Inferior parietal cortex (tissue), 1 donor: ENCODE results near the gene KHDC1.
"Not testable (repeated sequence)": the region's sequence is repeated elsewhere in the genome, so short reads cannot be mapped to it uniquely, and the experiment has no call there.

Experiments used
- DNase-seq: peaks from one replicate; pipeline ENCODE4 v3.0.0-alpha.2; 2016; ENCODE audit errors: extremely low spot score

The KHDC1 gene

DNA sequence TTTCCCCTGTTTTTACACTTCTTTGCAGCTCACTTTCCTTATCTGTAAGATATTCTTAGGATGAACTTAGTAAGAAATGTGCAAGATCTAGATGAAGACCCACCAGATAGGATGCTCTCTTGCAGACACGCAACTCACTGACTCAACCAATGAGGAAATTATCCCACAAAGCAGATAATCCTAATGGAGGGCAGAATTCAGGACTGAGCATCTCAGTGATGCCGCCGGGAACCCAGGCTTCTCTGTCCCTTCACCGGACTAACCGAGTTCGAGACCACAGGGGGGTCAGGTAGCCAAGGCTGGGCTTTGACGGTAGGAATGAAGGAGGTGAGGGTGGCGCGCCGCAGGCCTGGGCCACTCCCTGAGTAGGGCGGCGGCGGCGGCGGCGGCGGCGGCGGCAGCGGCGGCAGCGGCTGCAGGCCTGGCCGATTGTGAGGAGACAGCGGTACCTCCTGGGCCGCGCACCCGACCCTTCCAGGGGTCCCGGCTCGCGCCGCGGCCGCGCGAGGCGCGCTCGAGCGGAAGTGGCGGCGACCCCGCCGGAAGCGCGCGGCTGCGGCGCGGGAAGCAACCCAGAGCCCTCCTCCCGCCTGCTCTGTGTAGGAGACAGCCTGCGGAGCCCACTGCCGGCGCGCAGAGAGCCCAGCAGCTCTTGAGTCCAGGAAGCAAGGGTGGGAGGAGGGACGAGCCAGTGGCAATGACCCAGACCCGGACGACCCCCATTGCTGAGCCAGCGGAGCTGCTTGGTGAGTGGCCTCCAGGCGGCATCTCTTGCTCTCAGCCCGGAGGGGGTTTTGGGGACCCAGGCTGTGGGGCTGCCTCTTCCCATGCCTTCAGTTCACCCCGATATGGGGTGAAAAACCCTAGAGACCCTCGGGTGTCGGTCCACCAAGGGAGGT, at the start of gene KHDC1:
KHDC1 (minus strand) TSS at position 526 of the 899 bp plus-strand sequence. CDS start 20,679 bp downstream, outside the sequence.
- peak; percentile 53 for DNase-seq

- not testable (repeated sequence) for DNase-seq
These were observed 47.5 kb upstream of the KHDC1 start for GRCh38 chr6:73310503-73310845.

DNA sequence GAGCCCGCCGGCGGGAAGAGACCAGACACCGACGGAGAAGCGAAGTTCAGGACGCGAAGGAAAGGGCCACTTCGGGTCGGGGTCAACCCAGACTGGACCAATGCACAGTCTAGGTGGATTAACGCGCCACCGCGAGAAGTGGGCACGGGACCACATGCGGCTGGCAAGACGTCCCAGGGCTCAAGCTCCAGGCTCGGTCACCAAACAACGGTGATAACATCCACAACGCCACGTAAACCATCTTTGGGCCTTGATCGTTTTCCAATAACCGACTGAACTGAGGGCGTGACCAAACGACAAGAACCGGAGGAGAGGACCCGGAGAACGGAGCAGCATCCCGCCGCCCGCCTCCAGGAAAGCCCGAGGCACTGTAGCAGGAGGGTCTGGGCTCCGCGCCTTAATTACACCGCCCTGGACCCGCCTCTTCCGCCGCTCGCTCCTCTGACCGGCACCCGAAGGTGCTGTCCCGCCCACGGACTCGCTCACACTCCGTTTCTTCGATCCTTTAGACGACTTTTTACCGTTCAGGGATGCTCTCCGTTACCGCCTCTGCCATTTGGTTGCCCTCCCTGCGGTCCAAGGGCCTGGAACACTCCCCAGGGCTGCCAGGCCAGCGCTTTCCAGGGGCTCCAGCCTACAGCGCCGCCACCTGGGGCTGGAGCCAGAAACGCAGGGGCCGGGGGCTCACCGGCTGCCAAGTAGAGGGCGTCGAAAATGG, 46.9 kb upstream of the KHDC1 start:
- DNase-seq: peak; percentile 61

DNA sequence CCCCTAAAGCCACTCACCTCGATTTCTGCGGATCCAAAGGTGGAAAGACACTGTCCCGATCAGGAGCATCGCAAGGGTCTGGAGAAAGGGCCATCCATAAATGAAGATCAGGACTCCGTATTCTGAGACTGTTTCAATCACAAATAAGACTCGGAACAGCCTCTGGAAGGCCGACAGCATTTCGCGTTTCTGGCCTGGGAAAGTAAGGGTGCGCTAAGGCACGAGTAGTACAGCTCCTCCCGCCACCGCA, 46.5 kb upstream of the KHDC1 start:
- peak; percentile 32 for DNase-seq

DNA sequence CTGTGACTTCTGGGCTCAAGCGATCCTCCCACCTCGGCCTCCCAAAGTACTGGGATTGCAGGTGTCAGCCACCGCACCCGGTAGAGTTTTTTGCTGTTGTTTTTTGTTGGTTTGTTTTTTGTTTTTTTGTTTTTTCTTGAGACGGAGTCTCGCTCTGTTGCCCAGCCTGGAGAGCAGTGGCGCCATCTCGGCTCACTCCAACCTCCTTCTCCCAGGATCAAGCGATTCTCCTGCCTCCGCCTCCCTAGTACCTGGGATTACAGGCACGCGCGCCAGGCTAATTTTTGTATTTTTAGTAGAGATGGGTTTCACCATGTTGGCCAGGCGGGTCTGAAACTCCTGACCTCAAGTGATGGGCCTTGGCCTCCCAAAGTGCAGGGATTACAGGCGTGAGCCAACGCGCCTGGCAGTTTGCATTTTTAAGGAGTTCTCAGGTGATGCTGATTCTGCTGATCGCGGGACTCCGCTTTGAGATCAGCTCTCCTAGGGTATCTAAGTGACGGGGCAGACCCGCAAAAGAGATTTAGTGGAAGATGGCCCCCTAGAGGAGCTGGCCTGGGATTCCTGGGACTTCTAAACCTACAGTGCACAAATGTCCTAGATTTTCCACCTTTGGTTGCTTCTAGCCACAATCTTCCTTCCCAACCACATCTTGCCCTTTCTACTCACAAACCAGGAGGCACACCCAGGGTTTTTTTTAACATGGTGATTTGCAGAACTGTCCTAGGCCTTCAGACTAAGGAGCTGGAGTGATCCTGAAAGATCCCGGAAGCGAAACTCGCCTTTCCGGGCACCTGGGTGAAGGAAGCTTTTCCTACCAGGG, 45.9 kb upstream of the KHDC1 start:
- DNase-seq: no peak

- not testable (repeated sequence) for DNase-seq
These were observed 40.8 kb upstream of the KHDC1 start for GRCh38 chr6:73303773-73304172.

DNA sequence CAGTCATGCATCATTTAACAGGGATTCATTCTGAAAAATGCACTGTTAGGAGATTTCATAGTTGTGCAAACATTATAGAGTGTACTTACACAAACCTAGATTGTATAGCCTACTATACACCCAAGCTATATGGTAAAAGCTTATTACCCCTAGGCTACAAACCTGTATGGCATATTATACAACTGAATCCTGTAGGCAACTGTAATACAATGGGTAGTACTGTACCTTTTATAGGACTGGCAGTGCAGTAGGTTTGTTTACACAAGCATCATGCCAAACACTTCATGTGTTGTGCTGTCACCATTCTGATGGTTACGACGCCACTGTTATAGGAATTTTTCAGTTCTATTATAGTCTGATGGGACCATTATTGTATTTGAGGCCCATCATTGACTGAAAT, 39.3 kb upstream of the KHDC1 start:
- DNase-seq: no peak

GRCh38 chr6:73299151-73299971, 36.4 kb upstream of the KHDC1 start:
- DNase-seq: no peak

- no peak for DNase-seq
These were observed 30.3 kb upstream of the KHDC1 start for GRCh38 chr6:73293331-73293730.

- no peak for DNase-seq
These were observed 27.4 kb upstream of the KHDC1 start for GRCh38 chr6:73290435-73290834.

DNA sequence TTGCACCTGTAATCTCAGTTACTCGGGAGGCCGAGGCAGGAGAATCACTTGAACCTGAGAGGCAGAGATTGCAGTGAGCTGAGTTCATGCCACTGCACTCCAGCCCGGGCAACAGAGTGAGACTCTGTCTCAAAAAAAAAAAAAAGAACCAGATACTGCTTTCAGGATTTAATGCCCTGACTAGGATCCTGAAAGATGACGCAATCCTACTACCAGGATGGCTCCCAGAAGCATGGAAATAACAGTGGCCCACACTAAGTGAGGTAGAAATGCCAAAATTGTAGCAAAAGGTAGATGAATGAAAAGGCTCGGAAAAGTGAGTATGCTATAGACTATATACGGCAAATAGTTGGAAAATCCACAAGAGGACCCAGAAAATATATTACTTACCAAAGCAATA, 23.8 kb upstream of the KHDC1 start:
- no peak for DNase-seq

DNA sequence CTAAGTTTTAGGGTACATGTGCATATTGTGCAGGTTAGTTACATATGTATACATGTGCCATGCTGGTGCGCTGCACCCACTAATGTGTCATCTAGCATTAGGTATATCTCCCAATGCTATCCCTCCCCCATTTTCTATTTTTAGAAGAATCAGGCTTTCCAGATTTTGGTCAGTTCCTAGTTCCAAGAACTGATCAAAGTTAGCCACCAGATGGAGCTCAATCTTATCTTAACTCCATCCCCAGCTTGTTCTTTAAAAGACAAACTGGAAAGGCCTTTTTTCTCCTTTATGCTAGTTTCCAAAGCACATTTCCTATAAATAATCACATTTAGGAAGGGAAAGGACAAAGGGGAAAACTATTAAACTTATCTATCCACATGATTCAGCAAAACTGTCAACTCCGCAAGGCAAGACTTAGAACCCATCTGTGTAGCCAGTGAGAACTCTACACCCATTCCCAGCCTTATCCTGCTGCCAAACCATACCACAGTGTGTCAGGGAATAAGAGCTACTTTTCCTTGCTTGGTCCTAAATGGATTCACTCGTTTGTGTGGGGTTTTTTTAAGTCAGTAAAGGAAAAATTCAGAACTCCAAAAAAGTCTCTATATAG, 22.8 kb upstream of the KHDC1 start:
- DNase-seq: peak; percentile 79

DNA sequence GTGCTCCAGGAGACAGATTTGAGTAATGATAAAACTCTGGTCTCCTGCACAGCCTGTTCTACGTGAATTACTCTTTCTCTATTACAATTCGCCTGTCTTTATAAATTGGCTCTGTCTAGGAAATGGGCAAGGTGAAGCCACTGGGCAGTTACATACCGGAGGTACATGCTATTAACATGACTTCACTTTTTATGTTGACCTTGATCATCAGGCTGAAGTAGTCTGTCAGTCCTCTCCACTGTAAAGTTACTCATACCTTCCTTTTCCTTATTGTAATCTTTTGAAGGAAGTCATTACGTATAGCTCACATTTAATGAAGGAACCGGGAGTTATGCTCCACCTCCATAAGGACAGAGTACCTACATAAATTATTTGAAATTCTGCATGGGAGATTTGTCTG, 19.9 kb upstream of the KHDC1 start:
- DNase-seq: no peak

DNA sequence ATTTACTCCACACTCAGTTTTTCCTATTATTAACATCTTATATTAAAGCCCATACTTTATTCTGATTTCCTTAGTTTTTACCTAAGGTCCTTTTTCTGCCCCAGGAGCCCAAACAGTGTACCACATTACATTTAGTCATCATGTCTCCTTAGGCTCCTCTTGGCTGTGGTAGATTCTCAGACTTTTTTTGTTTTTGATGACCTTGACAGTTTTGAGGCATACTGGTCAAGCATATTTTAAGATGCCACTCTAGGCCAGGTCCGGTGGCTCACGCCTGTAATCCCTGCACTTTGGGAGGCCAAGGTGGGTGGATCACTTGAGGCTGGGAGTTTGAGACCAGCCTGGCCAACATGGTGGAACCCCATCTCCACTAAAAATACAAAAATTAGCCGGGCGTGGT, 18.7 kb upstream of the KHDC1 start:
- DNase-seq: not testable (repeated sequence)

- not testable (repeated sequence) for DNase-seq
These were observed 6.3 kb upstream of the KHDC1 start for GRCh38 chr6:73269296-73269695.

DNA sequence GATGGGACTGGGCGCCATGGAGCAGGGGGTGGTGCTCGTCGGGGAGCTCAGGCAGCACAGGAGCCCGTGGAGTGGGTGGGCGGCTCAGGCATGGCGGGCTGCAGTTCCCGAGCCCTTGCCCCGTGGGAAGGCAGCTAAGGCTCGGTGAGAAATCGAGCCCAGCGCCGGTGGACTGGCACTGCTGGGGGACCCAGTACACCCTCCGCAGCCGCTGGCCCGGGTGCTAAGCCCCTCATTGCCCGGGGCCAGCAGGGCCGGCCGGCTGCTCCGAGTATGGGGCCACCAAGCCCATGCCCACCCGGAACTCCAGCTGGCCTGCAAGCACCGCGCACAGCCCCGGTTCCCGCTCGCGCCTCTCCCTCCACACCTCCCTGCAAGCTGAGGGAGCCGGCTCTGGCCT, 5.9 kb upstream of the KHDC1 start:
- DNase-seq: not testable (repeated sequence)

- DNase-seq: no peak
These were observed 1.4 kb upstream of the KHDC1 start for GRCh38 chr6:73264446-73264845.

- no peak for DNase-seq
These were observed 544 bp upstream of the KHDC1 start for GRCh38 chr6:73263570-73263909.

DNA sequence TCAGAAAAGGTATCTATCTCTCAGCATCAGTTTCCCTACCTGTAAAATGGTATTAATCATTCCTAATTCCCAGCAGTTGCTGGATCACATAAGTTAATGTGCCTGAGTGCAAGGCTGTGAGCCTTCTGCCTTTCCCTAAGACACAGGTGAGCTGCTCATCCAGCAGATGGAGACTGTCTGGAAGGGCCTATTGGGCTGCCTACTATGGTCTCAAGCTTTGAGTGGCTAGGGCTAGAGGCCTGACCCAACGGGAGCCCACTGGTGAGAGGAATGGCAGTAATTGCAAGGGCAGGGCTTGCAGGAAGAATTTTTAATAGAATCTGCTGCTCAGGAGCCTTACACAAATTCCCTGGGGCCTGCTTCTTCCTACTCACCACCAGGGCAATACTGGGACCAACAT, 4.3 kb downstream of the KHDC1 start:
- no peak for DNase-seq

- DNase-seq: not testable (repeated sequence)
These were observed 8.7 kb downstream of the KHDC1 start for GRCh38 chr6:73254323-73254722.

DNA sequence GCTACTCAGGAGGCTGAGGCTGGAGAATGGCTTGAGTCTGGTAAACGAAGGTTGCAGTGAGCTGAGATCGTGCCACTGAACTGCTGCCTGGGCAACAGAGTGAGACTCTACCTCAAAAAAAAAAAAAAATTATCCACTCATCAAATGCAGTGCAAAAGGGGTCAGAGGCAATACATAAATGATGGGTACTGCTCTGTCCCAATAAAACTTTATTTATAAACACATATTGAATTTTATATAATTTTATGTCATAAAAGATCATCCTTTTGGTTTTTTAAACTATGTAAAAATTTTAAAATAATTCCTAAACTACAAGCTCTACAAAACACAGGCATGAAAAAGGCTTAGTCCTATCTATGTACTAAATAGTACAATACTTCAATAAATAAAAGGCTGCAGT, 10.3 kb downstream of the KHDC1 start:
- no peak for DNase-seq
